GM19099 (cell line): ENCODE results near the gene ATP10B.

Experiments used
- POLR2A ChIP-seq: IDR thresholded peaks from 3 replicates; pipeline ENCODE4 v1.6.1; 2011; ENCODE audit warnings: low read depth; ENCODE audit not compliant: insufficient read length; ENCODE audit errors: extremely low read depth

Gene ATP10B

DNA sequence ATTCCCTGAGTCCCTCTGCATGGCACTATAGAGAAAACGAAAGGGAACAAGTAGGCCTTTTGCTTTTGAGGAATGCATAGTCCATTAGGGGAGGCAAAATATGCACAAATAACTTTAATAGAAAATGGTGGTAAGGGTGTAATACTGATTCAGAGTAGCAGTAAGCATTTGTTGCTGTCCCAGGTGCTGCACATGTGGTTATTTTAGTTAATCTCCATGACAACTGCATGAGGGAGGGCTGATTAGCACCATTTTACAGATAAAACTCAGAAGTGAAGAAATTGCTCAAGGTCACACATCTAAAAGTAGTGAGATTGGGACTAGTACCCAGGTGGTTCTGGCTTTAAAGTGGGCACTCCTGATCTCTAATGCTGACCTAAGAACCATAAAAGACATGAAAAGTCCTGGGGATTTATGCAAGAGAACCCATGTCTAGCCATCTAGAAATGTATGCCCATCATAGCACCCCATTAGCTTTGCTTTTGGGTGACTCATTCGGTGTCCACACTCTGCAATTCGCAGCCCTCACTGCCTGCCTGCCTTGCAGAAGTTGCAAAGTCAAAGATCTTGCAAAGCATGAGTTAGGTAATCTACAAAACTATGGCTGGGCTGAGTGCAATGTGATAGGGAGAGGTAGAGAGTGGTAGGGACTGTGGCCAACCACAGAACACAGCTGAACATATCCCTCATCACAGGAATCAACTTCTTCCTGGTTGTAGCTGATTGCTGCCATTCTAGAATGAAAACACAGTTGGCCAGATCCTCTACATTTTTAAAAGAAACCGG, 235.1 kb downstream of the ATP10B start:
- no peak for TF ChIP-seq POLR2A

DNA sequence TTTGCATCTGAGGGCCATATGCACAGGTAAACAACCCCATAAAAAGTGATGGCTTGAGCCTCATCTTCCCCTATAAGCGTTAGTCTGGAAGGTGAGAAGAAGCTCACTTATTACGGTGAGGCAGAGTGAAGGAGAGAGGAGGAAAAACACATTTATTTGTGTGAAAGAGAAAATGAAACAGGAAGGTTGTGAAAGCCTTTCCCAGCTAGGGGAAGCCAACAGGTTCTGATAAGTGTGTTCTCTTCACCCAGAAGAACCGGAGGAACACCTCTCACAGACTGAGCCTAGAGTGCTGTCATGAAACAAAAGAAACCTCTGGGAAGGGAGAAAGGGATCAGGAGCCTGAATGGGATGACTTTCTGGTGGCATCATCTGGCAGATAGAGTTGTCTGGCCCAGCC, 237.9 kb downstream of the ATP10B start:
- TF ChIP-seq POLR2A = no peak

DNA sequence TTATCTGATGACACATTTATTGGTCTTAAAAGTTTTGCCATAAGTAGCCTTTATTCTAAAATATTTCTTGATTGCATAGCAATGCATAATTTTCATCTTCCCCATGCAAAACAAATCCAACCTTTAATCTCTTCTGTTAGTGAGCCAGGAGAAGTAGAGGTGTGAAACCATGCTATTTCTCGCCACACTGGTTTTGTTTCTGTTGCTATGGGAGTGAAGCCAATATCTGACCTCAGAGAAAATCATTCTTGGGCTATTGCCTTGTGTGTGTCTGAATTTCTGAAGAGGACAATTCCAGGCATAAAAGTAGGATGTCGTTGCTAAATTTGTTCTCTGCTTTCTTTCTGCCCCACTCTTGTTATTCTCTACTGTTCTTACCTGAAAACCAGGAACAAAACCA, 246.7 kb downstream of the ATP10B start:
- TF ChIP-seq POLR2A = no peak

DNA sequence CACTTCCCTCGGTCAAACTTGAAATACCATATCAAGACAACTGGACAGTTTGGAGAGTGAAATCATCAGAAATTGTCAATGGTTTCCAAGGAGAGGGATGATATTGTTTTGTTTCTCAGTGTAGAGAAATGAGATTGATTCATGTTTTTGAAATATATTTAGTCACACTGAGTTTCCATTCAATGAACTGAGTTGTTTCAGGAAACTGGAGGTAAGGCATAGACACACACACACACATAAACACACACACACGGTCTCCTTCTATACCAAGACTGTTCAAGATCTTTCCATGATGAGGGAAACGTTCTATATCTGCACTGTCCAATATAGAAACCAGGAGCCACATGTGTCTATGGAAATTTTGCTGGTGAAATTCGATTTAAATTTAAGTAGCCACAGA, 247.5 kb downstream of the ATP10B start:
- no peak for TF ChIP-seq POLR2A

DNA sequence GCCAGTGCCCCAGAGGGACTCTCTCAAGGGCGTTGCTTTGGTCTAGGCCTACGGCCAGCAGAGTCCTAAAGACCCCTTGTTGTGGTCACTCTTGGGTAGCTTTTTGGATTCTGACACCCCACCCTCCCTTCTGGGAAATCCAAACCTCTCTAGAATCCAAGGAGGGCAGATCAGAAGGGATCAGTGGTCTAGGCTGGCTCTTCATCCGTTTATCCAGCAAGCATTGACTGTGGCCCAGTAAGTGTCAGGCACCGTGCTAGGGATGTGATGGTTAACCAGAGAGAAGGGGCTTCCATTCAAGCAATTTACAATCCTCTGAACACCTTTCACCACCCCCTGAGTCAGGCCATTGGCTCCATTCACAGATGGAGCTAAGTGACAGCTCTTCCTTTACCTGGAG, 249.3 kb downstream of the ATP10B start:
- no peak for TF ChIP-seq POLR2A

DNA sequence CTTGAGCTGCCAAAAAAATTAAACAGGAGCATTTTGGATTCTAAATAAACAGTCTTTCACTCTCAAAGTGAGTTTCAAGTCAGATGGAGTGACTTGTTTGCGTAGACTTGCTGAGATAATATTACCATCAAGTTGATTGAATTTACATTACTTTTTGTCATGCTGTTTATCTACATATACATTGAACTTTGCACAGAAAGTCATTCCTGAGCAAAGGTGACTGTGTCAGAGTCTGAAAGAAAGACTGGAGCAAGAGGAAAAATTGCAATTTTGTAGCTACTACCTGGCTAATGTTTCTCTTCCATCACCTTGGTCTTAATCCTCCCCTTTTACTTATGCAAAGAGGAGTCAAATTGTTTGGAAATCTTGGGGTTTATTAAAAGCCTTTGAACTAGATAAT, 251.0 kb downstream of the ATP10B start:
- TF ChIP-seq POLR2A = no peak

DNA sequence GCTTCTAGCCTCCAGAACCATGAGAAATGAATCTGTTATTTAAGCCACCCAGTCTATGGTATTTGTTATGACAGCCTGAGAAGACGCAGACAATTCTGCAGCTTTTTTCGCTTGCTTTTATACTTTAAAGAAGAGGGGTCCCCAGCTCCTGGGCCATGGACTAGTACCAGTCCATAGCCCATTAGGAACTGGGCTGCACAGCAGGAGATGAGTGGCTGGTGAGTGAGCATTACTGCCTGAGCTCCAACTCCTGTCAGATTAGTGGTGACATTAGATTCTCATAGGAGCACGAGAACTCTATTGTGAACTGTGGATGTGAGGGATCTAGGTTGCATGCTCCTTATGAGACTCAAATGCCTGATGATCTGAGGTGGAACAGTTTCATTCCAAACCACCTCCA, 278.7 kb downstream of the ATP10B start:
- no peak for TF ChIP-seq POLR2A

DNA sequence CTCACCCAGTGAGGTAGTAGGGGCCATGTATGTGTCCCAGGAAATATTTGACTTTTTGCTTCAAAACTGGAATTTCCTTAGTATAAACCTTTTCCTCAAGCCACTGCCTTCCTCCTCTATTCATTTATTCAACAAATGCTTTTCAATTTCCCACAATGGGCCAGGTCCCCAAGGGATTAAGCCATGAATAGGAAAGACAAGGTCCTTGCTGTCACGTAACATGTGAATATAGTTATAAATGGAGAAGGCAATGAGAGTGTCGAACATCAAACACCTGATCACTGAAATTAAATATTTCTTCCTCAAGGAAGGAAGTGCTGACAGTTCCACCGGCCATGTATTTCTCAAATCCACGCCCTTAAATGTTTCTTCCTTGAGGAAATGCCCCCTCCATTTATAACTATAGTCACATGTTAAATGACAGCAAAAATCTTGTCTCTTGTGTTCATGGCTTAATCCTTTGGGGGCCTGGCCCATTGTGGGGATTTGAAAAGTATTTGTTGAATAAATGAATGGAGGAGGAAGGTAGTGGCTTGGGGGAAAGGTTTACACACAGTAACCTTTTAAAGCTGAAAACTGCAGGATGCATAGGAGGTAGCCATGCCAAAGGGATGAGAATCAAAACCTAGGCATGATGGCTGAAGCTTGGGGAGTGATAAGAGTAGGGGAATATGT, 284.8 kb downstream of the ATP10B start:
- TF ChIP-seq POLR2A = no peak

DNA sequence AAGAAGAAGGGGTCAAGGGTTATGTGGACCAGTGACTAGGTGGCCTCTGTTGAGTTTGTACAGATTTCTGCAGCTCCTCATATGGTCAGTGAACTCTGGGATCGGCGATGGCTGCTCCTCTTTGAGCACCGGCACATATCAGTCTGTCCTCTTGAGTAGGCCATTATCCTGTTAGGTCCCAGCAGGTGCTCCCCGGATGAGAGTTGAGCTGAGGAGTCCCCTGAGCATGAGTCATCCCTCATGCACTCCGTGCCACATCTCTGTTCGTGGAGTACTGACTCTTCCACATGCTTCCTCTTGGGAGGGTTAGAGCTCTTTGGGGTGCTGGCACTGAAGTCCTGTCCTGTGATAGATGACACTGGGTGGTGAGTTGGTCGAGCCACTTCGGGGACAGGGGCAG, 286.6 kb downstream of the ATP10B start:
- TF ChIP-seq POLR2A = no peak

DNA sequence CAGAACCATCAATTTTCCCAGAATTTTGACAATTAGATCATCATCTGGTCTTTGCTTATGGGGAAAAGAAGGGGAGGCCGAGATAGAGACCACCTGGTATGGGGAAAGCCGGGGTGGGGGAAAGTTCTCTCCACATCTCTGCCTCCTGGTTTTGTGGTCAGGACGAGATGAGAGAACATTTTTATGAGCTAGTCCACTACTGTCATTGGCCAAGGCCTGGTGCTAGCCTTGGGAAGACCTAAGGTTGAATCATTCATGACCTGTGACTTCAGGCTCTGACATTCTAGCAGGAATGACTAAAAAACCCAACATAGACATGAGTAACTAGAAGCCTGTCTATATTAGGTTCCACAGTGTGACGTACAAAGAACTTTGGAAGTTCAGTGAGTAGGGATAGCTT, 295.2 kb downstream of the ATP10B start:
- TF ChIP-seq POLR2A = no peak

DNA sequence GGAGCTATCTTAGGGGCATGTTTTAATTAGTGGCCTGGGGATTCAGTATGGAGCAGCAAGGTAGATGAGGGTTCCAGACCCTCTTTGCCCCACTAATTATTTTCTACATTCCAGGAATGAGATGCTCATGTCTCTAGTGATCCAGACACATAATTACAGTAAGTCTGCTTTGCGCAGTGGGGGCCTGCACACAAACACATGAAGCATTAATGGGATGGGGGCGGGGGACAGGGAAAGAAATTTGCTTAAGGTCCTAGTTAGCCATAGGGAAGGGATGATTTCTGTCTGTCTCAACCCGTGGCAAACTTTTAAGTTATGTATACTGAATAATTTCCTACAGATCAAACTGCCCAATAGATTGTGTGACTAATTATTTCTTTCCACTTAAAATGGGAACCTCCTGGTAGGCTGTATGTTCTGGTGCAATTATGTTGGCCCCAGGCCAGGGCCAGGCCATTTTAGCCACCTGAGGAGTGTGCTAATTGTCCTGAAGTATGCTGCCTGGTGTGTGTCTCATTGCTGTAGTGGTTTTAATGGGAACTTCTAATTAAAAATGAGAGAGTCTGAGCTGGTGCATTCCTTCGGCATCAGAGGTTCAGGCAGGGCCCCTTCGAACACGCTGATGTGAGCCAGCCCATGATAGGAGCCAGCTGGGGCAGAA, 295.9 kb downstream of the ATP10B start:
- no peak for TF ChIP-seq POLR2A

DNA sequence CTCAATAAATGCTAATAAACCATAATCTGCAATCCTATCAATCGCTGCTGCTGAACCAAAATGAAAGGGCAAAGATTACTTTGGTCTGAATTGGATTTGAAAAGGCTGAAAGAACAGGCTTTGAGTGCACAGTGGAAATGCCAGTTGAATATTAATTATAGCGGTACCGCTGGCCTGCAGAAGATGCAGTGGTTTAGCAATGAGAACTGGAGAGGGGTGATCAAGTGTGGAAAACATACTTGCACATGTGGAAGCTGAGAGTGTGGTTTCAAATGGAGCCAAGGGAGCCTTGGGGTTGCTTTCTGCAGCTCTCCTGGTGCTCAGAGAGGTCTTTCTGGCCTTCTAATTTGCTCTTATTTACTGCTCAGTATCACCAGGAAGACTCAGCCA, 296.4 kb downstream of the ATP10B start:
- TF ChIP-seq POLR2A = no peak

DNA sequence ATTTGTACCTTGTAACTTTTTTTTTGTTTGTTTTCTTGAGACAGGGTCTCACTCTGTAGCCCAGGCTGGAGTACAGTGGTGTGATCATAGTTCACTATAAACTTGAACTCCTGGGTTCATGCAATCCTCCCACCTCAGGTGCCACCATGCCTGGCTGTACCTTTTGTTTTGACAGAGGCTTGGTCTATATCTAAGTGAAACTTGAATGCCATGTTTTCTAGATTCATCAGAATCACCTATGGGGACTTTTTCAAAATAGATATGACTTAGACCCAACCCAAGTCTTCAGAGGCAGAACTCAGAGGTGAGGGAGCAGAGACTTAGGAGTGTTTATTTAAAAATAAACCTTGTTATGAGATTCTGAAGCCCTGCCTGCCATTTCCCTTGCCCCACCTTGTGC, 301.9 kb downstream of the ATP10B start:
- no peak for TF ChIP-seq POLR2A

DNA sequence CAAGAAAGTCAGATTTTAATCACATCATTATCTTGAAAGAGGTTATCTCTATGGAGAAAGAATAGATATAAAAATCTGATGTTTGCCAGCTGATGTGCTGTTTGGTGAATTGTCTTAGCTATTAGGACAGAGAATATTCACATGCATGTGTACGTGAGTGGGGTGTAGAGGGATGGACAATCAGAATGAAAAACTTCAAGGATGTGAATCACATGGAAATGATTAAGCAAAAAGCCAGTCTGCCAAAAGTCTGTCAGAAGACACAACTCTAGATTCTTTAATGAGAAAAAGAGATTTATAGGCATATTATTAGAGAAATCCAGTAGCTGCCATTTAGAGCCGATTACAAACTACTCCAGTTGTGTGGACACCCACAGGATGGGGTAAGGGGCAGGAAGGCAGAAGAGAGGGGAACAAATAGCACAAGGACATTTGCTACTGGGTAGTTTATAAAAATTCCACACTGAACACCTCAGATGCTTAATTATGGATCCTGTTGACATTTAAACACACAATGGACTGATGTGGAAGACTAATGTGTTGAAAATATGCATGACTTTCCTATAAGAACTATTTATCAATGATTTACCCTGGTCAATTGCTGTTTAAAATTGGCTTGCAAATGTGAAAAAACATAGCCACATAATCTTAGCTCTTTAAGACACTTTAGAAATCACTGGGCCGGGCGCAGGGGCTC, 302.9 kb downstream of the ATP10B start:
- no peak for TF ChIP-seq POLR2A

DNA sequence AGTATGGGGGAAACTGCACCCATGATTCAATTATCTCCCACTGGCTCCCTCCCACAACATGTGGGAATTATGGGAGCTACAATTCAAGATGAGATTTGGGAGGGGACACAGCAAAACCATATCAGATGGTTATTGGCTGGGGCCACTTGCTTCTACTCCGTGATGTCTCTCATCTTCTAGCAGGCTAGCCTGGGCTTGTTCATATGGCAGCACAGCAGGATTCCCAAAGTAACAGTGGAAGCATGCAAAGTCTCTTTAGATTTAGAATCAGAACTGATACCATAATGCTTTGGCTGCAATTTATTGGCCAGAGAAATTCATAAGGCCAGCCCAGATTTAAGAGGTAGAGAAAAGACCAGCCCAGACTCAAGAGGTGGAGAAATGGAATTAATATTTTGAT, 304.1 kb downstream of the ATP10B start:
- no peak for TF ChIP-seq POLR2A
